ENCODE measurements around the gene TMEM135.
A peak's percentile ranks its signal among the peaks of the same experiment; 100 is the strongest.
"Not testable (repeated sequence)": the region's sequence is repeated elsewhere in the genome, so short reads cannot be mapped to it uniquely, and the experiment has no call there.

The TMEM135 gene

GRCh38 chr11:87037450-87038234, at the start of gene TMEM135:
TSS of gene TMEM135 (plus strand) at chr11:87037934. CDS start at chr11:87038046, 112 bp downstream.
- peak; percentile 33 to 97 (median 90) for DNase-seq

GRCh38 chr11:86988351-86988881, 49.3 kb upstream of the TMEM135 start:
- DNase-seq = no peak

- DNase-seq = no peak
These were observed 47.7 kb upstream of the TMEM135 start for GRCh38 chr11:86990031-86990430.

GRCh38 chr11:86990515-86990914, 47.2 kb upstream of the TMEM135 start:
- no peak for DNase-seq

GRCh38 chr11:86991341-86991740, 46.4 kb upstream of the TMEM135 start:
- DNase-seq = no peak

GRCh38 chr11:86992340-86992739, 45.4 kb upstream of the TMEM135 start:
- not testable (repeated sequence) for DNase-seq

- no peak for DNase-seq
These were observed 44.7 kb upstream of the TMEM135 start for GRCh38 chr11:86993031-86993430.

GRCh38 chr11:86996953-86997570, 40.7 kb upstream of the TMEM135 start:
- no peak for DNase-seq

- no peak for DNase-seq
These were observed 38.3 kb upstream of the TMEM135 start for GRCh38 chr11:86999388-86999787.

- no peak for DNase-seq
These were observed 37.6 kb upstream of the TMEM135 start for GRCh38 chr11:86999859-87000753.

GRCh38 chr11:87002918-87003317, 34.8 kb upstream of the TMEM135 start:
- DNase-seq = no peak

GRCh38 chr11:87004281-87004680, 33.5 kb upstream of the TMEM135 start:
- DNase-seq = not testable (repeated sequence)

GRCh38 chr11:87005569-87005921, 32.2 kb upstream of the TMEM135 start:
- no peak for DNase-seq

GRCh38 chr11:87006035-87006434, 31.7 kb upstream of the TMEM135 start:
- no peak for DNase-seq

- DNase-seq = no peak
These were observed 29.8 kb upstream of the TMEM135 start for GRCh38 chr11:87007963-87008362.

- no peak for DNase-seq
These were observed 25.6 kb upstream of the TMEM135 start for GRCh38 chr11:87012089-87012488.

- no peak for DNase-seq
These were observed 25.1 kb upstream of the TMEM135 start for GRCh38 chr11:87012673-87013072.

- DNase-seq = no peak
These were observed 23.6 kb upstream of the TMEM135 start for GRCh38 chr11:87013912-87014825.

GRCh38 chr11:87015645-87016044, 22.1 kb upstream of the TMEM135 start:
- DNase-seq = no peak

- DNase-seq = no peak
These were observed 18.0 kb upstream of the TMEM135 start for GRCh38 chr11:87019613-87020271.

All from hypothalamus (tissue), 51 donors.